NCI-H2081 treated with DMSO at 0.1 percent for 48 hours (cell line): ENCODE data around the gene NTSR2.

Source experiments
- DNase-seq: peaks from one replicate; lab custom pipeline; 2025; lab: John Stamatoyannopoulos, UW

The NTSR2 gene

DNA sequence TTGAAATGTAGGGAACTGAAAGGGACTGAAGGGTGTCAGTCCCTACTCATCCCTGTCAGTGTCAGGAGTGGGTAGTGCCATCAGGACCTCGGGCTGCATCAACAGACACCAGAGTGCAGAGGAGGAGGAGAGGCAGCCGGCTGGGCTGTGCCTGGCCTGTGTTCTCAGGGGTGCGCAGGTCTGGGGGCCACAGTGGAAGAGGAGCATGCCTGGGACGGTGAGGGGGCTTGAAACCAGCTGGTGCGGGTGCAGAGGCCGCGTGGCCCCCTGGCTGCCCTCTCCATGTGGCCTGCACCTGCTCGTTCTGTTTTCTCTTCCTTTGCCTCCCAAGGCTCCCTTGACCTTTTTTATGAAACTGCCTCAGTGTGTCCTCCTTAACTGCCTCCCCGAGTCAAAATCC is 41.3 kb downstream of the NTSR2 start:
- DNase-seq = no peak

DNA sequence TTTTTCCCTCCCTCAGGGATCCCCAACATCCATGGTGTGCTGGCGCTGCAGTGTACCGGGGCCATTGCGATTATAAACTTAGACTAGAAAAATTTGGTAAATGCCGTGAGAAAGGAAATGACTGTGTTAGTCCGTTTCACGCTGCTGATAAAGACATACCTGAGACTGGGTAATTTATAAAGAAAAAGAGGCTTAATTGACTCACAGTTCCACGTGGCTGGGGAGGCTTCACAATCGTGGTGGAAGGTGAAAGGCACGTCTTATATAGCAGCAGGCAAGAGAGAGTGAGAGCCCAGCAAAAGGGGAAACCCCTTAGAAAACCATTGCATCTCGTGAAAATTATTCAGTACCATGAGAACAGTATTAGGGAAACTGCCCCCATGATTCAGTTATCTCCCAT is 44.3 kb downstream of the NTSR2 start:
- DNase-seq = no peak

GRCh38 chr2:11624893-11625292 is 45.1 kb downstream of the NTSR2 start:
- no peak for DNase-seq

DNA sequence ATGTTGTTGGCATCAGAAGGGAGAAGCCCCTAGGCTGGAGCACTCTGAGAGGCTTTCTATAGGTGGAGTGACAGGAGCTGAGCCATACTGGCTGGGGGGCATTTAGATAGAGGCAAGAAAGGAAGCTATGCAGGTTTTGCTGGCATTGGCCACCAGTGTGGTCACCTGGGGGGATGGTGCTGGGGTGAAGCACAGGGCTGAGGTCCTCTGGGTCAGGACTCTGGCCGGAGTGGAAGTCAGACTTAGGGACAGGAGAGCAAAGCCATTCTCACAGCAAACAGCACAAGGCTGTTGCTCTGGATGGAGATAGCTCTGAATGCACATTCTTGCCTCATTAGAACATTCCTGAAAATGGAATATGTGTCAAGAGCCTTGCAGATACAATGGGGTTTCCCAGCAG is 47.4 kb downstream of the NTSR2 start:
- no peak for DNase-seq

DNA sequence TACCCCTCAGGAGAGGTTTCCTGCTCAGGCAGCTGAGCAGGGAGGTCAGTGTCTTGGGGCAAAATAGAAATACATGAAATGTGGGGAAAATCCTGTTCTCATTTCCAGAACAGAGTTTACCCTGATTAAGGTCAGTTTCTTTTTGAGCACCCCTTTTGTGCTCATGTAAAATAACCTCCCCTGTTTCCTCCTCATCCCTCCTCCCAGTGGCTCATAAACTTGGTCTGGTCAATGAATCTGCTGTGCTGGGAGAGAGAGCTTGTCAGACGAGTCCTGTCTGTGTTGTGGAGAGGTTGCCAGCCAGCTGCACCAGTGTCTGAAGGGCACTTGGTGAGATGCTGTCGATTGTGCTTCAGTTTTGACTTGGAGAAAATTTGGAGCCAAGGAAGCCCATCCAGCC is 48.6 kb downstream of the NTSR2 start:
- DNase-seq = no peak

DNA sequence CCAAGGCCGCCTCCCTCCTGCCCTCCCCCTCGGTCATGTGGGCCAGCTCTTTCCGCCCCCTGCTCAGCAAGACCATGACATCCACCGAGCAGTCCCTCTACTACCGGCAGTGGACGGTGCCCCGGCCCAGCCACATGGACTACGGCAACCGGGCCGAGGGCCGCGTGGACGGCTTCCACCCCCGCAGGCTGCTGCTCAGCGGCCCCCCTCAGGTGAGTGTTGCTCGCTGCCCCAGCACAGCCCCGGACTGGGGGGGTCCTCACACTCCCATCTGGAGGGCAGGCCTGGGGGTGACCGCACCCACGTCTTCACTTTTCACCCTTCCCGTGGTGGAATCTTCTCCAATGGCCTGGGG is 51.3 kb downstream of the NTSR2 start:
- DNase-seq = no peak

DNA sequence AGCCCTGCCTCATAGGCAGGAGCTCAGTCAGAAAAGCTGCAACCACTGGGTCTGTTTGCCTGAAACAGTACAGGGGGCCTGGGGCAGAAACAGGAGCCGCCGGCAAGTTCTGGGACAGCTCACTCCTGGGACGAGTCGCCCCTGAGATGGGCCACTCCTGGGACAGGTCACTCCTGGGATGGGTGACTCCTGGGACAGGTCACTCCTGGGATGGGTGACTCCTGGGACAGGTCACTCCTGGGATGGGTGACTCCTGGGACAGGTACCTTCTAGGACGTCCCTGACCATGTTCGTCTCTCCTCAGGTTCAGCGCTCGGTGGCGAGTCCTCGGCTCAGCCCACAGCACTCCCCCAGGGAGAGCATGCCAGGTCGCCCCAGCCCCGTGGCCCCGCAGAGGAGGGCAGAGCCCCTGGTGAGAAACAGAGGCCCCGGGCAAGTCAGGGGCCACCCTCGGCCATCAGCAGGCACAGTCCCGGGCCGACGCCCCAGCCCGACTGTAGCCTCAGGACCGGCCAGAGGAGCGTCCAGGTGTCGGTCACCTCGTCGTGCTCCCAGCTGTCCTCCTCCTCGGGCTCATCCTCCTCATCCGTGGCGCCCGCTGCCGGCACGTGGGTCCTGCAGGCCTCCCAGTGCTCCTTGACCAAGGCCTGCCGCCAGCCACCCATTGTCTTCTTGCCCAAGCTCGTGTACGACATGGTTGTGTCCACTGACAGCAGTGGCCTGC is 51.8 kb downstream of the NTSR2 start:
- DNase-seq = no peak

DNA sequence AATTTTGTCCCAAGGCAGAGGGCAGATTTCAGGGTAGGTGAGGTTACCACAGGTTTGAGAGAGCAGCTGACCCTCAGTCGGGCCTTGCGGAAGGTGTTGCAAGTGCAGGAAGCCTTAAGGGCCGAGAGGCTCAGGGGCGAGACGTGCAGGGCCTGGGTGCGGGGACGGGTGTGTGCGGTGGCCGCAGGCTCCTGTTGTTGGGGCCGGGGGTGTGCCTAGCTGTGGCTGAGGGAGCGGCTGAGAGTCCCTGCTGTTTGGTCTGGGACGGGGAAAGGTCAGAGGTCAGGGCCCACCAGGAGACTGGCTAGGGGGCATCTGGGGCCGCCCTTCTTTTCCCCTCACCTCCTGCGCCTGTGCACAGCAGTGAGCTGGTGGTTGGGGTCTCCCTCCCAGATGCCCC is 52.5 kb downstream of the NTSR2 start:
- no peak for DNase-seq

DNA sequence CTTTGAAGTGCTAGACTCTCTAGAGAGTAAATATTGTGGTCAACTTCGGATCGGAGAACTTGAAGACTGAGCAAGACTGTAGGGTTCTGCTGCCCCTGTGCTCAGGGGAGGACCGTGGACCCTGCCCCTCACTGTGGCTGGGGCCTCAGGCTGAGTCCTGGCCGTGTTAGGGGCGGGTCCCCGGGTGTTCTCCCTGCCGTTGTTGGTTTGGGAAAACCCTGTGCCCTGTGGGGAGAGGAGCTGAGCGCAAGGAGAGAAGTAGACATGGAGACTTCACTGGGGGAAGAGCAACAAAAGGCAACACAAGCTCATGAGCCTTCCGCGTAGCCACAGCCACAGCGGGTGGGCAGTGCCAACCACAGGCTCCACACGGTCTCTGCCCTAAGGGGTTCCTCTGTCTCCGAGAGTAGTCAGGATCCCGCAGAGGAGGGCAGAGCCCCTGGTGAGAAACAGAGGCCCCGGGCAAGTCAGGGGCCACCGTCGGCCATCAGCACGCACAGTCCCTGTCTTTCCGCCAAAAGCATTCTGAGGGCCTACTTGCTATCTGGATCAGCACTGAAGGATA is 53.1 kb downstream of the NTSR2 start:
- DNase-seq = no peak

DNA sequence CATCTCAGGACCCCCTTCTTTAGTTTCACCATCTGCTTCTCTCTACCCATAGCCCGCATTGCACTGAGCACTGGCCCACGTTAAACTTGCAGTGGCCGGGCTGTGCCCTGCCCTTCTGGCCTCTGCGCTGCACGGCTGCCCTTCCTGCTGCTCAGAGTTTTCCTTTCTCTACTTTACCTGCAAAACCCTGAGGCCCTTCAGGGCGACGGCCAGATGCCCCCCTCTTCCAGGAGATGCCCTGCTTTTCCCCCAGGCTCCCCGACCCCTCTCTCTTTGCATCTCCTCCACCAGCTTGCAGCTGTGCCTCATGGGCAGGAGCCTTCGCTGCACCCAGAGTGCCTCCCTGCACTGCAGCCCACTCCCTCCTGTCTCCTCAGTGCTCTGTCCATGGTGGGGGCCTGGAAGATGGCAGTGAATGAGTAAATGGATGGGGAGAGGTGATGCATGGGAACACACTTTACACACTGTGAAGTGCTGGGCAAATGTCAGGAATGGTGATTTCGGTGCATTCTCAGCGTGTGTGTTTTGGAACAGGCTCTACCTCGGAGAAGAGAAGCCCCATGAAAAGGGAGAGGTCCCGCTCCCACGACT is 53.8 kb downstream of the NTSR2 start:
- no peak for DNase-seq

GRCh38 chr2:11615209-11615608 is 54.8 kb downstream of the NTSR2 start:
- no peak for DNase-seq

- no peak for DNase-seq
Measured at GRCh38 chr2:11613297-11613696, 56.7 kb downstream of the NTSR2 start.

DNA sequence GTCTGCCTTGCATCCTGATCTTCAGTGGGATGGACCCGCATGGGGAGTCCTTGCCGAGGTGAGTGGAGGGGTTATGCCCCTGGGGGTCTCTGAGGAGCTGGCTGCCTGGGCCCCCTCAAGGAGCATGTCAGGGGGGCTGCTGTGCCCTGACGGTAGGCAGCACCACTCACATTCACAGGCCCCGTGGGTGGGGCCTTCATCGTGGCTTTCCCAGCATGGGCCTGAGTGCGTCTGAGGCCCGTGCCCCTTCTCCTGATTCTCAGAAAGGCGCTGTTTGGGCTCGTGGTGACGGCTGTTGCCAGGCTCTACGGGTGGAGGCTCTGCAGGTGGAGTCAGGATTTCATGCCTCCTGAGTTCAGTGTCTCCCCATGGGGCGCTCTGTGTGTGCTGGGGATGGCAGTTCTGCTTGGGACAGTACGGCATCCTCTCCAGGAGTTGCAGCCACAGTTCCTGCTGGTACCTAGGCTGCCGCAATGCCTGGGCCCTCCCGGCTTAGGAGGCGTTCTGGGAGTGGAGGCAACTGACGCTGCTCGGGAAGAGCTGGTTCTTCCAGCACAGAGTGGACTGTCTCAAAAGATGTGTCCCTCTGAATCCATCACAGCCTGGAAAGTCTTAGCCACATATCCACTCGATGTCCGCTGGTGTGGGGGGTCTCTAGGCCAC is 57.3 kb downstream of the NTSR2 start:
- DNase-seq = no peak

DNA sequence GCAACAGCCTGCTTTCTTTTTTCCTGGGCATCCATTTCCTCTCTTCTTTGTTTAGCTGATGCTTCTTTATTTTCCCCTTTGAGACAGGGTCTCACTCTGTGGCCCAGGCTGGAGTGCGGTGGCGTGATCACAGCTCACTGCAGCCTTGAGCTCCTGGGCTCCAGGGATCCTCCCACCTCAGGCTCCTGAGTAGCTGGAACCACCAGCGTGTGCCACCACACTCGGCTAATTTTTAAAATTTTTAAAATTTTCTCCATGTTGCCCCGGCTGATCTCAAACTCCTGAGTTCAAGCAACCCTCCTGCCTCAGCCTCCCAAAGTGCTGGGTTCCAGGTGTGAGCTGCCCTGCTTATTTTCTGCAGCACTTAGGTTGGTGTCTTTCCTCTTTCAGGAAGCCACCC is 58.7 kb downstream of the NTSR2 start:
- no peak for DNase-seq

DNA sequence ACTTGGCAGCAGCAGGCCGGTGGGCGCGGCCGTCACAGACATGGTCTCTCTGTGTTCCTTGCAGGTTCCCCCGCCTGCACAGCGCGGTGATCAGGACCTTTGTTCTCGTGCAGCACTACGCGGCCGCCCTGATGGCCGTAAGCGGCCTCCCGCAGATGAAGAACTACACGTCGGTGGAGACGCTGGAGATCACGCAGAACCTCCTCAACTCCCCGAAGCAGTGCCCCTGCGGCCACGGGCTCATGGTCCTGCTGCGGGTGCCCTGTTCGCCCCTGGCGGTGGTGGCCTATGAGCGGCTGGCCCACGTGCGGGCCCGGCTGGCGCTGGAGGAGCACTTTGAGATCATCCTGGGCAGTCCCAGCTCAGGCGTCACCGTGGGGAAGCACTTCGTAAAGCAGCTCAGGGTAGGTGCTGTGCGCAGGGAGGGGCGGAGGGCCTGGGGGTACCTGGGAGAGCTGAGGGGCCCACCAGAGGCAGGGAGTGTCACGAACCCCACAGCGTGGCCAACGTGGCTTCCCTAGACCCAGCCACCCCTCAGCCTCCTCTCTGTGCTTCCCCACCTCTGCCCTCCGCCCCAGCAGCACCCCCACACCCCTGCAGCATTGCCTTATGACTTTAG is 59.3 kb downstream of the NTSR2 start:
- DNase-seq = no peak
